GM12865 (cell line): ENCODE measurements around the gene ALDOA.

Experiments used
- DNase-seq: peaks from one replicate; pipeline ENCODE4 v3.0.0; 2010; ENCODE audit warnings: low read depth
- H3K4me3 ChIP-seq: 2 replicates; pipeline ENCODE4 v1.5.1; 2011; ENCODE audit warnings: mild to moderate bottlenecking, low read depth, low read length, control low read depth
- TF ChIP-seq, protein P1 (sequence below): IDR thresholded peaks from 2 replicates; pipeline ENCODE4 v1.5.1; 2011; ENCODE audit warnings: low read length, control low read depth, low read depth, inconsistent platforms; ENCODE audit not compliant: insufficient read depth; ENCODE audit errors: missing control alignments

ALDOA gene

GRCh38 chr16:30063893-30064728 is 1.4 kb upstream of the ALDOA start:
- TF ChIP-seq, protein P1, sequence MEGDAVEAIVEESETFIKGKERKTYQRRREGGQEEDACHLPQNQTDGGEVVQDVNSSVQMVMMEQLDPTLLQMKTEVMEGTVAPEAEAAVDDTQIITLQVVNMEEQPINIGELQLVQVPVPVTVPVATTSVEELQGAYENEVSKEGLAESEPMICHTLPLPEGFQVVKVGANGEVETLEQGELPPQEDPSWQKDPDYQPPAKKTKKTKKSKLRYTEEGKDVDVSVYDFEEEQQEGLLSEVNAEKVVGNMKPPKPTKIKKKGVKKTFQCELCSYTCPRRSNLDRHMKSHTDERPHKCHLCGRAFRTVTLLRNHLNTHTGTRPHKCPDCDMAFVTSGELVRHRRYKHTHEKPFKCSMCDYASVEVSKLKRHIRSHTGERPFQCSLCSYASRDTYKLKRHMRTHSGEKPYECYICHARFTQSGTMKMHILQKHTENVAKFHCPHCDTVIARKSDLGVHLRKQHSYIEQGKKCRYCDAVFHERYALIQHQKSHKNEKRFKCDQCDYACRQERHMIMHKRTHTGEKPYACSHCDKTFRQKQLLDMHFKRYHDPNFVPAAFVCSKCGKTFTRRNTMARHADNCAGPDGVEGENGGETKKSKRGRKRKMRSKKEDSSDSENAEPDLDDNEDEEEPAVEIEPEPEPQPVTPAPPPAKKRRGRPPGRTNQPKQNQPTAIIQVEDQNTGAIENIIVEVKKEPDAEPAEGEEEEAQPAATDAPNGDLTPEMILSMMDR, result peak; percentile 45
- peak overlapping the region; percentile 94 for H3K4me3 ChIP-seq
- peak; percentile 89 for DNase-seq

DNA sequence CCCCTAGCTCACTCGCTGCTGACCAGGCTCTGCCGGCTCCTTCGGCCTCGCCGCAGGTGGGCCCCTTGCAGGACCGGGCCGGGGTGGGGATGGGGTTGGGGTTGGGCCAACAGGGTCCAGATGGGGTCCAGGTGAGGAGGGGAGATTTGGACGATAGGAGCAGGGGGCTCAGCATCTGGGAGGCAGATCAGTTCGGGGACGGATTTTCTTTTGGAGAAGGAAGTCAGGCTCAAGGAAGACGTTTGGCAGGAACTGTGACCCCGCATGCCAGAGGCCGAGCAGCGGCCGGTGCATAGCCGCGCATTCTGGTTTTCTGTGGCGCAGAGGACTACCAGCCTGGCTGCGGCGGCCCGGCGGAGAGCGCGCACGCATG is 845 bp upstream of the ALDOA start:
- no peak for DNase-seq
- peak overlapping the region; percentile 94 for H3K4me3 ChIP-seq
- TF ChIP-seq, protein P1, result no peak

DNA sequence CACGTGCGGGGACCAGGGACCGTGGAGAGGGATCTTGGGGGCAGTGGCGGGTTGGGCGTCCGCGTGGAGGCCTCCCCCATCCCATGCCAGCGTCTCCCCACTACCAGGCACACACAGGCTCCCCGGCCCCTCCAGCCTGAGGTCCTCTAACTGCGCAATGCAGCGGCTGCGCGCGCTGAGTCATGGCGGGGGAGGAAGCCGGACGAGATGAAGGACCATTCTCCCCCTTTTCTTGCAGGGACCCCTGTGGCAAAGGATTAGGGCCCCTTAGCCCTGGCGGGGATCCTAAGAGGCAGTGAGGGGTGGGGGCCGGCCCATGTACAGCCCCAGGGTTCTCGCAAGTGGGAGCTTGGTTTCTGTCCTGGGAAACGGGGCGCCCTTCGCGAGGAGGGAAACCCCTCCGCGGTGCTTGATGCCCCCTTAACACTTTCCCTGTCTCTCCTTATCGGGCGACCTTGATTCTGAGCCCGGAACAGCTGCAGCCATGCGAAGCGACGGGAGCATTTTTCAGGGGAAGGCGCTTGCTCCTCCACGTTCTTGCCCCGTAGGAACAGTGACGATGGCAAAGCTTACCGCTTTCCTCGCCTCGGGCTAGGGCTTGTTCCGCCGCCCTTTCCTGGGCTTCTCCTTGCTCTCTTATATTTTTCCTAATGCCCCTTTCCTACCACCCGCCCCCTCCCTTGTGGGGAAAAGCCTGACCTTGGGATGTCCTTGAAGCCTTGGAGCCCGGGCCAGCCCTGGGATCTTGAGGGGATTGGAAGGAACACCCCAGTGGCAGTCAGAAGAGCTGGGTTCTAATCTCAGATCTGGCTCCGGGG is 592 bp downstream of the ALDOA start:
- DNase-seq, result no peak
- H3K4me3 ChIP-seq, result peak overlapping the region; percentile 94
- TF ChIP-seq, protein P1, result no peak

DNA sequence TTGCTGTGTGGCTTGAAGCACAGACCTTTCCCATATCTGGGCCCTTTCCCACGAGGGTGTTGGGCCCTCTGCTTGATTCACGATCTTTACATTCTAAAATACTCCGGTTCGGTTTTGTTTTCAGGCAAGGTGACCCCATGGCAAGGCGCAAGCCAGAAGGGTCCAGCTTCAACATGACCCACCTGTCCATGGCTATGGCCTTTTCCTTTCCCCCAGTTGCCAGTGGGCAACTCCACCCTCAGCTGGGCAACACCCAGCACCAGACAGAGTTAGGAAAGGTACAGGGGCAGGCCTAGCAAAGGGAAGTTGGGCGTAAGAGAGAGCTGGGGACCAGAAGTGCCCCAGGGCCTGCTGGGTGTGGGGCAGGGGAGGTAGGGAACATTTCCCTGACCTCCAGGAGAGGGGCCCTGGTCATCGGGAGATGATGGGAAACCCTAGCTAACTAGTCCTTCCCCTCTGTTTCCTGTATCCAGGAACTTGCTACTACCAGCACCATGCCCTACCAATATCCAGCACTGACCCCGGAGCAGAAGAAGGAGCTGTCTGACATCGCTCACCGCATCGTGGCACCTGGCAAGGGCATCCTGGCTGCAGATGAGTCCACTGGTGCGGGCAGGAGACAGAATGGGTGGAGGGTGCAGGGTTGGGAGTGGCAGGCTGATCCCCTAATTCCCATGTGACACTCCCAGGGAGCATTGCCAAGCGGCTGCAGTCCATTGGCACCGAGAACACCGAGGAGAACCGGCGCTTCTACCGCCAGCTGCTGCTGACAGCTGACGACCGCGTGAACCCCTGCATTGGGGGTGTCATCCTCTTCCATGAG is 1.4 kb downstream of the ALDOA start:
- peak overlapping the region; percentile 94 for H3K4me3 ChIP-seq
- DNase-seq, result no peak
- TF ChIP-seq, protein P1, result no peak

DNA sequence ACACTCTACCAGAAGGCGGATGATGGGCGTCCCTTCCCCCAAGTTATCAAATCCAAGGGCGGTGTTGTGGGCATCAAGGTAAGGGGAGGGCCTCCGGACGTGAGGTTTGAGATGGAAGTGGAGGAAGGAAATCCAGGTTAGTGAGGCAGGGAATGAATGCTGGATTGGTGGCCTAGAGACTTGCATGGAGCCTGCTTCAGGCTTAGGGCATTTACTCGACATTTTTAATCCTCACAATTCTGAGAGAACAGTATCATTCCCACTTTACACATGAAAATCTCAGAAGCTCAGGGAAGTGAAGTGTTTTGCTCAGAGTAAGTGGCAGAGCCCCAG is 2.0 kb downstream of the ALDOA start:
- DNase-seq, result no peak
- TF ChIP-seq, protein P1, result no peak
- peak overlapping the region; percentile 94 for H3K4me3 ChIP-seq

- H3K4me3 ChIP-seq, result no peak overlapping the region
- DNase-seq, result no peak
These were observed 2.8 kb downstream of the ALDOA start for GRCh38 chr16:30068333-30068732.

More at GRCh38 chr16:30068333-30068732, 2.8 kb downstream of the ALDOA start:
- TF ChIP-seq, protein P1, result no peak
